Right lobe of liver (tissue), 6 donors: ENCODE measurements around the gene SYNDIG1L. TPM values are rescaled to one million over a fixed set of nuclear protein-coding genes. Genes with fewer than 3 reads are reported as not detected.

Source experiments
- ATAC-seq, 4 donors: fragments of 200-7000 bp; cut with Tn5 transposase; one replicate each; pipeline ENCODE4 v1.9.1; 2020; ENCODE audit warnings: mild to moderate bottlenecking in 4 of 4, moderate library complexity in 4 of 4
- DNase-seq, 3 donors: peaks; one replicate each; pipeline ENCODE4 v3.0.0-alpha.2; 2020
- H3K27ac ChIP-seq, 3 donors: fragments of 200-600 bp; one replicate each; pipeline ENCODE4 v1.8.0; 2022
- H3K27me3 ChIP-seq, 2 donors: fragments of 200-600 bp; one replicate each; pipeline ENCODE4 v1.8.0; 2022
- H3K36me3 ChIP-seq, 4 donors: fragments of 200-600 bp; sonication (generic) in 1 of 4; one replicate each; pipeline versions ENCODE4 v1.5.1 to v1.8.0; 2017 to 2022; ENCODE audit warnings: control low read depth in 1 of 4
- H3K4me1 ChIP-seq, 4 donors: fragments of 200-600 bp; sonication (generic) in 1 of 4; one replicate each; pipeline versions ENCODE4 v1.5.1 to v1.8.0; 2017 to 2022; ENCODE audit warnings: control low read depth in 1 of 4
- H3K4me3 ChIP-seq, 3 donors: fragments of 200-600 bp; one replicate each; pipeline ENCODE4 v1.8.0; 2022
- H3K9me3 ChIP-seq, 4 donors: fragments of 200-600 bp; sonication (generic) in 1 of 4; one replicate each; pipeline versions ENCODE4 v1.5.1 to v1.8.0; 2017 to 2022; ENCODE audit warnings: control low read depth in 1 of 4
- CTCF ChIP-seq, 4 donors: fragments of 200-600 bp in 3 of 4; fragments of 450-650 bp in 1 of 4; IDR thresholded peaks; one replicate each; pipeline versions ENCODE4 v1.5.1 to v1.8.0; 2016 to 2022; ENCODE audit warnings: antibody characterized with exemption in 4 of 4, mild to moderate bottlenecking in 2 of 4
- POLR2A ChIP-seq: fragments of 450-650 bp; IDR thresholded peaks from one replicate; pipeline ENCODE4 v1.6.1; 2017; ENCODE audit warnings: antibody characterized with exemption, mild to moderate bottlenecking
- WGBS: methylation state at CpG from one replicate; pipeline ENCODE4 v1.1.6; 2018; ENCODE audit warnings: low coverage, low lambda C conversion rate; ENCODE audit not compliant: insufficient coverage; ENCODE audit errors: missing lambda C conversion rate; 5-methylcytosine and 5-hydroxymethylcytosine counted together
- intact Hi-C, 2 donors: fragments of 100-400 bp; cut with DNase I; formaldehyde crosslinking; loops; one replicate each; pipeline versions ENCODE4 v1.11.2 to v1.14.1; 2022
- total RNA-seq, 6 experiments: library from RNA; depleted of rRNA in 2 of 6; stranded (reverse); fragments of >200 nt in 2 of 6; fragmentation: NEBNext Ultra II Directional in 3 of 6; extraction: Animal tissue kit (Norgen Biotek cat#: 25700) in 3 of 6; gene quantifications; one replicate each; pipeline versions ENCODE4 v1.1.0 to v1.2.4, GENCODE V29; 2016 to 2023
- donor health status: DM: no; HTN: yes; CAD: no.
- donor health status: DM: no; HTN: no; CAD: no.
- donor health status: DM: no; HTN: no; CAD: no.
- donor health status: DM: no; HTN: yes; CAD: no.
- donor health status: DM: no; HTN: yes; CAD: no.

Gene SYNDIG1L
- total RNA-seq, 6 experiments from 2014 or later, result not detected

GRCh38 chr14:74402401-74403251 is 23.4 kb downstream of the SYNDIG1L start:
- TF ChIP-seq POLR2A (no peak), CTCF (IDR thresholded peaks at IDR 0.05) (no peak)
- Histone ChIP-seq H3K9me3 (no peaks in the 10 kb centered on the region), H3K4me1 (no peaks in the 10 kb centered on the region), H3K27ac (no peak overlapping the region), H3K27me3 (no peaks in the 10 kb centered on the region), H3K36me3 (no peaks in the 10 kb centered on the region), H3K4me3 (no peak overlapping the region)
- 37% methylated on average over 3 of the region's 10 CpGs for WGBS
- intact Hi-C loops, result no loop called here
- ATAC-seq (peak in 1 of 4 donors; percentile 19), DNase-seq (peak in 1 of 3 donors; percentile 43)

GRCh38 chr14:74401504-74402241 is 24.3 kb downstream of the SYNDIG1L start:
- intact Hi-C loops, result no loop called here
- WGBS, result 3% methylated on average over 5 of the region's 12 CpGs
- H3K4me1 ChIP-seq, result no peaks in the 10 kb centered on the region
- DNase-seq, result peak in 1 of 3 donors; percentile 39
- peak; percentile 12 to 60 (median 46) for ATAC-seq
- H3K36me3 ChIP-seq, result no peaks in the 10 kb centered on the region
- H3K9me3 ChIP-seq, result no peaks in the 10 kb centered on the region
- no peak overlapping the region for H3K4me3 ChIP-seq
- H3K27me3 ChIP-seq, result no peaks in the 10 kb centered on the region
- no peak overlapping the region for H3K27ac ChIP-seq
- TF ChIP-seq CTCF (IDR thresholded peaks at IDR 0.05), result no peak
- no peak for TF ChIP-seq POLR2A

GRCh38 chr14:74400919-74401503 is 25.0 kb downstream of the SYNDIG1L start:
- TF ChIP-seq POLR2A (no peak), CTCF (IDR thresholded peaks at IDR 0.05) (no peak)
- 38% methylated on average over 7 of the region's 8 CpGs for WGBS
- Histone ChIP-seq H3K4me3 (no peak overlapping the region), H3K4me1 (no peaks in the 10 kb centered on the region), H3K27me3 (no peaks in the 10 kb centered on the region), H3K36me3 (no peaks in the 10 kb centered on the region), H3K27ac (no peak overlapping the region), H3K9me3 (no peaks in the 10 kb centered on the region)
- intact Hi-C loops, result no loop called here
- DNase-seq, result peak in 1 of 3 donors; percentile 28
- no peak for ATAC-seq

GRCh38 chr14:74400031-74400685 is 25.9 kb downstream of the SYNDIG1L start:
- 39% methylated on average over 13 of the region's 13 CpGs for WGBS
- H3K27me3 ChIP-seq, result no peaks in the 10 kb centered on the region
- H3K4me1 ChIP-seq, result no peaks in the 10 kb centered on the region
- H3K27ac ChIP-seq, result no peak overlapping the region
- intact Hi-C loops, result no loop called here
- no peaks in the 10 kb centered on the region for H3K36me3 ChIP-seq
- no peak for ATAC-seq
- TF ChIP-seq CTCF (IDR thresholded peaks at IDR 0.05) (no peak), POLR2A (no peak)
- no peak for DNase-seq
- H3K9me3 ChIP-seq, result no peaks in the 10 kb centered on the region
- no peak overlapping the region for H3K4me3 ChIP-seq
